OCI-LY3 (cell line): ENCODE measurements around the gene PLPP2.

Experiments used
- EZH2phosphoT487 ChIP-seq: fragments of 200-600 bp; shearing (Covaris generic); IDR thresholded peaks from 2 replicates; pipeline ENCODE4 v1.6.1; 2018; ENCODE audit warnings: antibody characterized with exemption, mixed run types, low read depth
- TF ChIP-seq, protein P1 (sequence below): fragments of 200-600, 300-600 bp; sonication (generic); IDR thresholded peaks from 2 replicates; pipeline ENCODE4 v1.5.1; 2014; ENCODE audit warnings: antibody characterized with exemption, low read length, low read depth

DNA sequence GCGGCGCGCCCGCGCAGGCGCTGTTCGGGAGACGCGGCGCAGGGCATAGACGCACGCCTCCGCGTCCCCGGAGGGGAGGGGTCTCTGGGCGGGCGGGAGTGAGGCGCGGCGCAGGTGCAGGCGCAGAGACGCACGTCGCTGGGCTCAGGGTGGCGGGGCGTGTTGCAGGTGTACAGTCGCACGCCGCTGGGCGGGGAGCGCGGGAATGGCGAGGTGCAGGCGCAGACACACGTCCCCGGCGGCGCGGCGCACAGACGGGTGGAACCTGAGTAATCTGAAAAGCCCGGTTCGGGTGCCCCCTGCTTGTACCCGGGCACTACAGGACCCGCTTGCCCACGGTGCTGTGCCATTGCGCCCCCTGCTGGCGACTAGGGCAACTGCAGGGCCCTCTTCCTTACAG is 44.7 kb downstream of the PLPP2 start:
- TF ChIP-seq, protein P1, sequence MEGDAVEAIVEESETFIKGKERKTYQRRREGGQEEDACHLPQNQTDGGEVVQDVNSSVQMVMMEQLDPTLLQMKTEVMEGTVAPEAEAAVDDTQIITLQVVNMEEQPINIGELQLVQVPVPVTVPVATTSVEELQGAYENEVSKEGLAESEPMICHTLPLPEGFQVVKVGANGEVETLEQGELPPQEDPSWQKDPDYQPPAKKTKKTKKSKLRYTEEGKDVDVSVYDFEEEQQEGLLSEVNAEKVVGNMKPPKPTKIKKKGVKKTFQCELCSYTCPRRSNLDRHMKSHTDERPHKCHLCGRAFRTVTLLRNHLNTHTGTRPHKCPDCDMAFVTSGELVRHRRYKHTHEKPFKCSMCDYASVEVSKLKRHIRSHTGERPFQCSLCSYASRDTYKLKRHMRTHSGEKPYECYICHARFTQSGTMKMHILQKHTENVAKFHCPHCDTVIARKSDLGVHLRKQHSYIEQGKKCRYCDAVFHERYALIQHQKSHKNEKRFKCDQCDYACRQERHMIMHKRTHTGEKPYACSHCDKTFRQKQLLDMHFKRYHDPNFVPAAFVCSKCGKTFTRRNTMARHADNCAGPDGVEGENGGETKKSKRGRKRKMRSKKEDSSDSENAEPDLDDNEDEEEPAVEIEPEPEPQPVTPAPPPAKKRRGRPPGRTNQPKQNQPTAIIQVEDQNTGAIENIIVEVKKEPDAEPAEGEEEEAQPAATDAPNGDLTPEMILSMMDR = no peak
- no peak for TF ChIP-seq EZH2phosphoT487
